ENCODE data around the gene SUPT6H.

The SUPT6H gene

GRCh38 chr17:28702026-28702751 is 40.2 kb downstream of the SUPT6H start:
- DNase-seq, result no peak

DNA sequence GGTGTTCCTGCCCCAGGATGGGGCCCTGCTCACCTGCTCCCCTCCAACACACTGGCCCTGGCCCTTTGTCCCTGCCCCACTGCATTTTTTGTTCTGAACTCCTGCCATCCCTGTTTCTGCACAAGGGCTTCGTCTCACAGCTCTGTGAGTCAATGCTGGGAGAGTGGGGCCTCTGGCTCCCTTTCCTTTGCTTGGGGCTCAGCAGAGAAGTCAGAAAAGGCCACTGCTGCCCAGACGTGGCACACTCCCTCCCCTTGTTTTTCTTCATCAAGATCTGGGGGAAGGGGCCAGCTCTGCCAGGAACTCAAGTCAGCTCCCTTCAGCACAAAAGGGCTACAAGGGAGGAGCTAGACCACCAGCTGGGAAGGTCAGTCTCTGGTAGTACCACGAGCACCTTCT is 40.7 kb downstream of the SUPT6H start:
- no peak for DNase-seq

- DNase-seq, result no peak
Measured at GRCh38 chr17:28703552-28704218, 41.7 kb downstream of the SUPT6H start.

- DNase-seq, result no peak
Measured at GRCh38 chr17:28704219-28704858, 42.3 kb downstream of the SUPT6H start.

DNA sequence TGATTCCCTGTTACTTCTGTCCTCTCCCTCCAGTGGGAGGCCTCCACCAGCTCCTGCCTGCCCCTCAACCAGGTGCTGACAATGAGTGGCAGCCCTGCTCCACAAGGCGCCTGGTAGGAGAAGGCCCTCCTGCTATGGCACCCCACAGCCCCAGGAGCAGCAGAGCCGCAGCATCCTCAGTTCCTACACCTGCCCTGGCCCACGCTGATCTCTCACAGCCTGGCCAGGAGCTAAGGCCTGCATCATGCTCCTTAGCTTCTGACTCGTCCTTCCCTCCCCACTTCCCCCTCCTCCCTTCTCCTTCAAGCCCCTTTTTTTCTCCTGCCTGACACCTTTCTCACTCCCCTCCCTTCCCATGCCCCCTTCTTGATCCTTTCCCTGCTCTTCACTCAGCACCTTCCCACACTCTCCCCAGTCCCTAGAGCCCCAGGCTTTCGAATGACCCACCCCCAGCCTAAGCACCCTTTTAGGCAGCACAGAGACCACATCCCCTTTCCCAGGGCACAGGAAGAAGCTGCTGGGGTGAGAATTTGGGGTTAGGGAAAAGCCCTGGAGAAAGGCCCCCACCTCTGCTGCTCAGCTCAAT is 43.2 kb downstream of the SUPT6H start:
- no peak for DNase-seq

DNA sequence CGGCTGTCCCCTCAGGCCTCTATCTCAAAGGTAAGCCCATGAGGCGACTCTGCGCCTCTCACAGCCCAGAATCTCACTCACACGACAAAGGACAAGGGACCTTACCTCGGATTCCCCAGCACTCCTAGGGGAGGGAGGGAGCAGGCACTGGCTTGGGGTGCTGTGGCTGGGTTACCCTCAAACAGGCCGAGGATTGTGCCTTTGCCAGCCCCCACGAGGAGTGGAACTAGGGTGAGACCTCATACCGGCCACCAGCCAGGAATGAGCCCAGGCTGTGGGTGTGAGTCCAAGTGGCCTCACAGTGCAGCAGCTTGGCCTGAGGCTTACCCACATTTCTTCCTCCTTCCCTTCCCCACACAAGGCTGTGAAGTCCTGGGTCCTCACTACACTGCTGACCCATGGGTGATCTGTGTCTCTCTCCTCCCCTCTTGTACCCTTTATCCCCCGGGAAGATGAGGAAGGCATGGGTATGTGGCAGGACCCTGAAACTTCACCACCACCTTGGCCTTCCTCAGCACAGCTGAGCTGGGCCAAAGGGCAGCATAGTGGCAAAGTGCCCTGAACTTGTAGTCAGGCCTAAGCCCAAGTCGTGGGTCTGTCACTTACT is 43.8 kb downstream of the SUPT6H start:
- no peak for DNase-seq

GRCh38 chr17:28706471-28707338 is 44.7 kb downstream of the SUPT6H start:
- no peak for DNase-seq

- no peak for DNase-seq
Measured at GRCh38 chr17:28707339-28707720, 45.3 kb downstream of the SUPT6H start.

- DNase-seq, result peak; percentile 93
Measured at GRCh38 chr17:28710861-28711722, 49.1 kb downstream of the SUPT6H start.

DNA sequence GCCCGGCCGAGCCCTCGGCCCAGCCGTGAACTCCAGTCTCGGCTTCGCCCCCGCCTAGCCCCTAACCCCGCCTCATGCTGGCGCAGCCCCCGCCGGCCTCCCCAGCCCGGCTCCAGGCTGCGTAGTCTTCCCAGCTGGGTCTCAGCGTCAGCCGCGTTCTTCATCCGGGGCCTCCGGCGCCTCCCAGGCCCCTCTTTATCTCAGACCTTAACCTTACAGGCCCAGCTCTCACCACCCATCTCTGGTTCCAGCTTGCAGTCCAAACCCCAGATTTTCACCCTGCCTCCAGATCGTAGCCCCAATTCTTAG is 49.7 kb downstream of the SUPT6H start, which contains the start of gene PROCA1:
PROCA1 (minus strand) TSS at position 166 of the 309 bp plus-strand sequence. CDS start 228 bp downstream, outside the sequence.
- DNase-seq, result no peak

DNA sequence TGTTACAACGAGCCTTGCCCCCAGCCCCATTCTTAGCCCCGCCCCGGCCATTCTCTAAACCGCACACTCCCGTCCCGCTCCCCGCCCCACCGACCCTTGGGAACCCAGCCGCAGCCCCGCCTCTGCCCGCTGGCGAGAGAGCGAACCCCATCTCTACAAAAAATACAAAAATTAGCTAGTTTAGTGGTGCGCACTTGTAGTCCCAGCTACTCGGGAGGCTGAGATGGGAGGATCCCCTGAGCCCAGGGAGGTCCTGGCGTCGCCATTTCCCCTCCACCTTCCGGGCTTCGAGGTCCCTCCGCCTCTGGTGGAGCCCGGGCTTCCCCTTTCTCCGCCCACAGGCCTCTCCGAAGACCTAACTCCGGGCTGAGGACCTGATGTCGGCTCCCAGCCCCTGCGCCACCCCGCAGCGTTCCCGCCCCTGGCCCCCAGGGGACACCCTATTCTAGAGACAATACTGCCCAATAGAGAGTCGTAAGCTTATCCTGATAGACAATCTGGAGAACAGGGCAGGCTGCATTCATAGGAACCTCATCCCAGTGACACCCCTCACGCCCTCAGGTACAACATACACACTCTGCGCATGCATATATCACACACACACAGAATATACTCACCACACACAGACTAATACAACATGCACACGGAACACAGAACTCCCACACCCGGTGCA is 50.2 kb downstream of the SUPT6H start:
- peak; percentile 33 for DNase-seq

DNA sequence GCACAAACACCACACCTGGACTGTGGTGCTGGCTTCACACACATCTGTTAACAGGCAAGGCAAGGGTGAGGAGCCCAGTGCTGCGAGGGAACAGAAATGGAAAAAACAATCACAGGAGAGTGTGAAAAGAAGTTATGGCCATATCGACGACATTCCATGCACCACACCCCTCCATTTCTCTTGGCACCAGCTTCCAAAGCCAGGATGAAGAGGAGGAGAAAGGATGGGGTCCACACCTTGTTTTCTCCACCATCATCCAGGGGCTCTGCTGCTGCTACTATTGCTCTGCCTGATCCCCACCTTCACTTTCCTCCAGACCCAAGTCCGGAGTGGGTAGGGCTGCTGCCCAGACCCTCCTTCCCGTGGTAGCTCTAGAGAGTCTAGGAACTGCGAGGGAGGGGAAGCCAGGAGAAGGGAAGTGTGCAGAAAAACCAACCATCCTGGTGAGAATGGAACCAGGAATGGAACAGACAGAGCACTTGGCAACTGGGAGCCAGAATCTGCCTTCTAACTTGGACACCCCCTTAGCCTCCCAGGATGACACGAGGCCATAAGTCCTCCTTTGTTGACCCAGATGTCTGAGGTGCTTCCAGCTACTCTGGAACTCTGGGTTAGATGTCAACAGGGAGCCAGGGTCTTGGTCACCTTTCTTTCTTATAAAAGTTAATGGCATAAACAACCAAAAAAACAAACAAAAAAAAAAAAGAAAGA is 50.9 kb downstream of the SUPT6H start:
- no peak for DNase-seq

DNA sequence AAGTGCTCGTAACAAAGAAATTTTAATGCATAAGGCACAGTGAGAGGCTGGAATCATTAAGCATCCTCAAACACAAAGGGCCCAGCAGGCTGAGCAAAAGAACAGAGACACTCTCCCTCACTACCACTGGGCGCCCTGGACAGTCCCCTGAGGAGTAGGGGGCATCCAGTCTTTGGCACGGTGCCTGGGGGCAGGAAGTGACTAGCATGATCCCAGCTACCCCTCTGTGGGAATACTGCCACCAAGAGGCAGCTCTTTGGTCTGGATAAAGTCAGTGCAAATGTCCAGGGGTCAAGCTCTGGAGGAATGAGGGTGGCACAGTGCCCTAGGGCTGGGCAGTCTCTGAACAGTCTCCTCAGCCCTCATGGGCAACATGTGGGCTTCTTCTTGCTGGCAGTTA is 52.3 kb downstream of the SUPT6H start:
- DNase-seq, result no peak

DNA sequence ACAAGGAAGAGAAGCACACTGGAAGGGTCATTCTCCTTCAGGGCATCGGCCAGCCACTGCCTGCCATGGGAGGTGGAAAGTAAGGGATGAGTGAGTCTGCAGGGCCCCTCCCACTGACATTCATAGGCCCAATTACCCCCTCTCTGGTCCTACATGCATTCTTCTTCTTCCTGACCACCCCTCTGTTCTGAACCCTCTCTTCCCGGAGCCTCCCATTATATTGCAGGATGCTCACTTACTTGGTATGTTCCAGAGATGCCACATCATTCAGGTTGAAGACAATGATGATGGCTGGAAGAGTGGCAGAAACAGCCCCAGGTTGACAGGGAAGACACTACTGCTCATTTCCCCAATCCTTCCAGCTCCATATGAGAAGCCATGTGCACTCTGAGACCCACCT is 53.2 kb downstream of the SUPT6H start:
- no peak for DNase-seq

DNA sequence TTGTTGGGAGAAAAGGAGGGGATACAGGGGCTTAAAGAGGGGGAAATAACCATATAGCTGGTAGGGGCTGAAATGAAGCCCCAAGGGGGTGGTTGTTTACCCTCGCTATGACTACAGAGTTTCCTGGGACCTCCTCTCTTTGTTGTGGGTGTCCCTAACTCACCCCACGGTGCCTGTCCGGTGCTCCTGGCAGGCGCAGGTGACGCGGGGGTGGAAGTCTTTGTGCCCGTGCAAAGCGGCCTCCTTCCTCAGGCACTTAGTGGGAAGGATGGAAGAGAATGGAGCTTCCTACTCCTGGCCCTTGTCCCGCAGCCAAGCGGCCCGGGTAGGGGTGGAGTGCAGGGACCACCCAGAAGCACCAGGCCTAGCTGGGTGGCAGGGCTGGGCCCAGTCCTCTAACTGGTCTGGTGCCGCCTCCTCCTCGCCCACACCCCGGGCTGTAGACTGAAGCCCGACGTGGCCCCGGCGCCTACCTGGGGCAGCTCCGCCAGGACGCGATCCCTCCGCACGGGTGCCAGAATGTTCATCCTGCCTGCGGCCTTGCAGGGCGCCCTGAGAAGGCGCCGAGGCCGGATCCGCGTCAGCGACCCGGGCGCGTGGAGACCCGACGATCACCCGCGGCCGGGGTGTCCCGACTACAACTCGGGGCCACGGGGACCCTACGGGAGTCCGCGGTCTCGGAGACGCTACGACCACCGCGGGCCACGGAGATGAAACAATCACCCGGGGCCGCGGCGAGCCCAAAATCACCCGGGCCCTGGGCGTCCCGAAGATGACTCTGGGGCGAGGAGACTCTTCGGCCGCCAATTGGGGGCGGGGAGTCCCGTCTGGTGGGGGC is 55.0 kb downstream of the SUPT6H start:
- peak; percentile 57 for DNase-seq

DNA sequence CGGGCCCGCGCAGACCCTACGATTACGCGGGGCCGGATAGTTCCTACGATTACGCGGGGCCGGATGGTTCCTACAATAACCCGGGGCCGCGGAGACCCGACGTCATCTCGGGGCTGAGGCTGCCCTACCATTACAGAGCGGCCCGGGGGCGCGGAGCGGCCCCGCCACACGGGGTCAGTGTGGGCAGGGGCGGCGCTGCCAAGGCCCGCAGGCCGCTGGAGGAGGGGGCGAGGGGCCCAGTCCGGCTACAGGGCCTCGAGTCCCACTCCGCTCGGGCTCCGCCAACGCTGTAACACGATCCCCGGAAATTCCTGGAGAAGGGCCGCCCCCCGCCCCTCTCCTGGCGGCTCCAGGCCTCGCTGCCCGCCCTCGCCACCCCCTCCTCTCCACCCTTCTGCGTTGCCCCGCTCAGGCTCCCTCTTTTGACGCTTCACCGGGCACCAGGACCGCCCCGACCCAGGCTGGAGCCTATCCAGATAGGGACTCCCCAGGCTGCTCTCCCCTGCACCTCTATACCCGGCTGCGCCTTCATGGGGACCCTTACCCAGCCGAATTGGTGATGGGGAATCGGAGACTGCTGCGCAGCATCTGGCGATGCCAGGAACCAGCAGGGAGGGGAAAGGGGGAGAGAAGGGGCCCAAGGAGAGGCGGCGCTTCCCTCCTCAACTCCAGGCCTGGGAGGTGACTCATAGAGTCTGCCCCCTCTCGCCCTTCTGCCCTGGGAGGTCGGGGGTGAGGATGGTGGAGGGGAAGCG is 55.8 kb downstream of the SUPT6H start, which contains the start of gene RAB34:
RAB34 (minus strand) TSS at position 291 of the 755 bp plus-strand sequence. CDS start 602 bp downstream, outside the sequence.
- peak; percentile 94 for DNase-seq

DNA sequence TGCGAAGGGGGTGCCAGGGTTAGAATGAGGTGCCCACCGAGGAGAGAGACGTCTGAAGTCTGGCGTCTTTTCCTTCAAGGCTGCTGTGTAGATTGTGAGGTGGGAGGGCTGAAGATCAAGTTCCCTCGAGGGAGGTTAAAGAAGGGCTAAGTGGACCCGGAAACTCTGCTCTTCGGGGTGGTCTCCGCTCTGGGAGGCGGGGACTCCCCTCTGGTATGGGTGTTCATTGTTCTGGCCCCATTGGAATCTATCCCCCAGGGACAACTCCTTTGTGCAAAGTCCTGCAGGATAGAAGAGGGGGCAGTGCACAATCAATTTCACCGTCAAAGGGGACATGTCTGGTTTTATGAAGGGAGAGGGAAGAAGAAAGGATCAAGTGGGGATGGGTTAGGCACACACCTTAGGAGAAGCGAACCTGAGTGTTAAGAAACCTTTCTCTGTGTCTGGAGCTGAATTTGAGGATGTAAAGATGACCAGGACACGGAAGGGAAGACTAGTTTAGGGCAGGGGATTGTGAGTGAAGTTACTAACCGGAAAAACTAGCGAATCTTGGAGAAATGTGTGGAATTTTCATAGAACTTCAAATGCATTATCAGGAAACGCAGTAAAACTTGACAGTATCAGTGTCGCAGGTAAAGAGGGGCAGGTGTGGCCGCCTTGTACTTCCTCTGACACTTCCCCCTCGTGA is 56.5 kb downstream of the SUPT6H start:
- peak; percentile 61 for DNase-seq

All from fibroblast of skin of scalp (primary cell).